HG02623 (cell line): ENCODE results near the gene GRB10.

Source experiments
- ATAC-seq: cut with Tn5 transposase; IDR thresholded peaks from one replicate; pipeline ENCODE4 v1.9.1; 2021; ENCODE audit warnings: moderate library complexity; ENCODE audit not compliant: unreplicated experiment

GRB10 gene

DNA sequence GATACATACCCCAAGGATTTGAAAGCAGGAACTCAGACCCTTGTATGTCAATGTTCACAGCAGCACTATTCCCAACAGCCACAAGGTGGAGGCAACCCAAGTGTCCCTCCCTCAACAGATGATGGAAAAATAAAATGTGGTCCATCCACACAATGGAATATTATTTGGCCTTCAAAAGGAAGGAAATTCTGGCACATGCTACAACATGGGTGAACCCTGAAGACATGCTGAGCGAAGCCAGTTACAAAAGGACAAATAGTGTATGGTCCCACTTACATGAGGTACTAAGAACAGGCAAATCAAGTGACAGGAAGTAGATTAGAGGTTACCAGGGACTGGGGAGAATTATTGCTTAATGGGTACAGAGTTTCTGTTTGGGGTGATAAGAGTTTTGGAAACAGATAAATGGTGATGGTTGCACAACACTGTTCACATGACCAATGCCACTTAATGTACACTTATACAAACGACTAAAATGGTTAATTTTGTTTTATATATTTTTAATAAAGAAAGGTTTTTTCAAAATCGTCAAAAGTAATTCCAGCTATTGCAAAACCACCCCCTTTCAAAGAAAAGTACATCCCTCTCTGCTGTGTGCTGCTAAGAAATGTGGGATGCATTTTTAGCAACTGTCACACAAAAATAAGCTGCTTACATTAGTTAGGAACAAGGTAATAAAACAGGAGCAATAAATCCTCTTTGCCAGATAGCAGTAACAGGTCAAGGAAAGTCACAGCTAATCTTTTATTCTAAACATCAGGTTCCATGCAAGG, 85.7 kb downstream of the GRB10 start:
- ATAC-seq: no peak

DNA sequence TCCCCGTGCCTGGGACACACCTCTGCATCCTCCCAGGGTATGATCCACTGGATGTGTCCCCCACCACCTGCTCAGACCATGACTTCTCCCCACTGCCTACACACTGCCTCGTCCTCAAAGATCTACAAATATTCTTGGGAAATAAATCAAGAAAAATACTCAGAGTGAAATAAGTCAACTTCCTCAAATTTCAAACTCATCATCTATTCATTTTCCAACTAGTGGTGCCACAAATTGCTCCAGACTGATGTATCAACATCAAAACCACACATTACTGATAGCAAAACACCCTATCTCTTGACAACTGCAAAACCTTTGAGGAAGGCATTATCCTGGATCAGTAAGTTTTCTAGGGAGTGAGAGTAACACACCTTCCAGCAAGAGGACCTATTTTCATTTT, 87.7 kb downstream of the GRB10 start:
- no peak for ATAC-seq

DNA sequence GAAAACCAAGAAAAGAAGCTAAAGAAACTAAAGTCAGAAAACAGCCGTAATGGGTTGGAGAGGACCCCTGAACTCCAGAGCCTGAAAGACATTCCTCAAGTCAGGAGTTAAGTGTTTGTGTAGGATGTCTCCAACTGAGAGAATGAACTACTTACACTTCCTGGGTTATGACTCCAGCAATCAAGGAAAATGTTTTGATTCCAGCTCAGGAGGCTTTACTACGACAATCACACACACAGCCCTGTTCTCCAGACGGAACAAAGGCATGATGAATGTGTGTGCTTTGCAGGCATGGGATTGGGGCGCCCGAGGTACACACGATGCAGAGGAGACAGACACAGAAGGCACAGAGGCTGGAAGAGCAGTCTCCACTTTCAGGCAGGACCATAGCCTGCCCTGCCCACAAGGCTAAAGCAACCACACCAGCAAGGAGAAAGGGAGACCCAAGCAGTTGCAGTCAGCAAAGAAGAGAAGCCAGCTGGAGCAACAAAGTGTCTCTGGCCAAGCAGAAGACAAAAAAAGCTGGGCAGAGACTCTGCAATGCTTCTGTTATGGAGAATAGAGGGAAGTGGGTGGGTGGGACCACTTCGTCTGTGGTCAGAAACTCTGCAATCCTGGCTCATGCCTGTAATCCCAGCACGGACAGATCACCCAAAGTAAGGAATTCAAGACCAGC, 89.1 kb downstream of the GRB10 start:
- ATAC-seq: no peak

- ATAC-seq: no peak
Observed at GRCh38 chr7:50690541-50691011, 92.1 kb downstream of the GRB10 start.

GRCh38 chr7:50688226-50688590, 94.5 kb downstream of the GRB10 start:
- no peak for ATAC-seq

DNA sequence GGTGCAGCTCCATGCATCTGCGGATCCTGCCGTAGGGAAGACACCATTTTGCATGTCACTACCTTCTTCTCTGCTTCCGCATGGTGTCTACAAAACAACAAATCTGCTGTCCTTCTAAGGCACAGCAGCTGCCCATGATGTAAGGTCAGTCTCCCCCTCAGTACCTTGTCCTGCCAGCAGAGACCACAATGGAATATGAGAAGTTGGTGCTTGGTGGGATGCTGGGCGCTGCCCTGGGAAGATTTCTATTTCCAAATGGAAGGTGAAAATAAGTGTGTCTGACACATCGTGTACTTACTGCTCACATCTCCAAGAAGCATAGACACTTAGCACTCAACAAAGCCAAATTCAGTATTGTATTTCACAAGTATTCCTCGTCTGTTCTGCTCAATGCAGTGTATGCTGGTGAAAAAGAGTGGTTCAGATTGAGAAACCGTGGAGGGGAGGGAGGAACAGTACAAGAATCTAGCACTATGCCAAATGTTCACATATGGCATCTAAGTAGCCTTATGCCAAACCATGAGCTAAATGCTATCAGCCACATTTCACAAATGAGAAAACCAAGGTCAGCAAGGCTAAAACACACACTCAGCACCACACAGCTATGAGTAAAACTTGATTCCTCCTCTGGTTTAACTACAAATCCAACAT, 95.0 kb downstream of the GRB10 start:
- no peak for ATAC-seq

GRCh38 chr7:50687096-50687495, 95.6 kb downstream of the GRB10 start:
- no peak for ATAC-seq

DNA sequence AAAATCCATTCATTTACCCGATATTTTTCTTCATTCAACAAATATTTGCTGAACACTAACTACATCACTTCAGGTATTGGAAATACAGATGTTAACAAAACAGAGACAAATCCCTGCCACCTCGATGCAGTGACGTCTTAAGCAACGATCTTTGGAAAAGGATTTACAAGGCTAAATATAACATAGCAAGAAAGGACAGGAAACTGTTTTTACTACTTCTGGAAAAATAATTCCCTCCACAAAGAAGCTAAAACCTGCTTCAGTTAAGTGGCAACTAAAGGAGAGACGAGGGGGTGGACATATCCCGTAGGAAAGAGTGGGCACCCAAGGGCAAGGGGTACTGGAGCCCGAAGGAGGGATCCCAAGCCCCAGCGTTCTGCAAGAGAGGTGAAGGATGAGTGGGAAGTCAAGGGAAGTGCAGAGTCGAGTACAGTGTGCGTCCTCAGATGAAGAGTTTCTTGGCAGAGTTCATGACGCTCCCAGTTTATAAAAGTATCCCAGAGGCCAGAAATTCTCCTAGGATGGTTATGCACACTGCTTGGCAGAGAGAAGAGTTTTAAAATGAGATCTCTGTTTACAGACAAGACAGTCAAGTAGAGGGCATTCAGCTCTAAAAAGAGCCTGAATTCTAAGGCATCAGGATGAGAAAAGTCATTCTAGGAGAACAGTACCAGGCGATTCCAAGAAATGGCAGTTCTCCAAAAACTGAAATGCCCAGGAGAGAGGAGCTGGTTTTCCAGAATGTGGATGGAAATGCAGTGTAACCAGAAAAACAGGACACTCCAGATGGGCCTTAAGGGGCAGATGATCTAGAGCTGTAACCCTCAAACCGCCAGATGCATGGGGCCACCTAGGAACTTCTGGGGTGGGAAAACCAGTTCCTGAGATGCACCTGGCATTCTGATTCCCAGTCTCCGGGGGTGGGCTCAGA, 97.3 kb downstream of the GRB10 start:
- ATAC-seq: no peak

GRCh38 chr7:50684713-50685075, 98.0 kb downstream of the GRB10 start:
- no peak for ATAC-seq

GRCh38 chr7:50684011-50684712, 98.5 kb downstream of the GRB10 start:
- no peak for ATAC-seq

- ATAC-seq: no peak
Observed at GRCh38 chr7:50682573-50682972, 100.1 kb downstream of the GRB10 start.

DNA sequence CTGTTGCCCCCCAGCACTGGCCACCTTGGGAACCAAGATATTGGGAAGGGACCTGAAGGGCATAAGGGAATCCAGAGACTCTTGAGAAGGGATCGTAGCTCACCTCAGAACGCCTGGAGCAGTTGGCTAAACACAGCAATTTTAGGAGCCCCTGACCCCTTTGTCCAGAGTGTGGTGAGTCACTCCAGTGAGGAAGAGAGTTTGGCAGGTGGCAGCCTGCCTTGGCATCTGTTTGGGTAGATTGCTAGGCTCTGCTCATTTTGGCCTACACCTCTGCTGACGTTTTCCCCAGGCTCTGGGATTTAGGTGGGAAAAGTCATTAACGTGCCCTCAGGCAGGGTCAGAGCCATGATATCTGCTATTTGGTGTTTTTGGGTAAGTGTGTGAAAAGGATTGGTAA, 100.6 kb downstream of the GRB10 start:
- no peak for ATAC-seq

- ATAC-seq: no peak
Observed at GRCh38 chr7:50681432-50682045, 101.2 kb downstream of the GRB10 start.

DNA sequence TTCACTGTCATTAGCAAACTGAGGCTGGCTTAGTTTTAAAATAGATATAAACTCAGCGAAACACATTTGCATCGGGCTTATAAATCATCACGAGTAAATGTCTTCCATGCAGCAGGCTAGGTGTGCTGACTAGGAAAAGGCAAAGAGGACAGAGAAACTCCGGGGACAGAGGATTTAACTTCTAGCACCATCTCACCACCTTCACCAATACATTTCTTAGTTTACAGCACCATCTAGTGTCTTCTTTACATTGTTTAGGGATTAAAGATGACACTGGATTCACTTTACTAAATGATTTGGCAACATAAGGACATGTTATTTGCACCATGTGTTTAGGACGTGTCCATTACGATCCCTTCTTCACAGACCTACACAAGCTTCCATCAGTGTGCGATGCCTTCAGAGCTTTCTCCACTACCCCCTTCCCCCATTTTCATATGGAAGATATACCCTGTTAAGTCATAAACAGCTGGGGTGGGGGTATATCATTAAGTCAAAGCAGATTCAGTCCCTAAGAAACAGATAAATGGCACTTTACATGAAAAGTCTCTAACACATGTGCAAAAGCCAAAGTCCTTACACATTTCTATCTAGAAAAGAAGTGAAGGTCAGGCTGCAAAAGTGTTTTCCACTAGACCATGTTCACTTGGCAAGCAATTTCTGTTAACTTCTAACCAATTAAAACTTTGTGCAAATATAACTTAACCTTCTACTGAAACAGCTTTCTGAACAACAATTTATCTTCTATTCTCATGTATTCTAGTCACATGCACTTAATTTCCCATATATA, 103.3 kb downstream of the GRB10 start:
- peak; percentile 74 for ATAC-seq

GRCh38 chr7:50678586-50678985, 104.1 kb downstream of the GRB10 start:
- ATAC-seq: no peak

DNA sequence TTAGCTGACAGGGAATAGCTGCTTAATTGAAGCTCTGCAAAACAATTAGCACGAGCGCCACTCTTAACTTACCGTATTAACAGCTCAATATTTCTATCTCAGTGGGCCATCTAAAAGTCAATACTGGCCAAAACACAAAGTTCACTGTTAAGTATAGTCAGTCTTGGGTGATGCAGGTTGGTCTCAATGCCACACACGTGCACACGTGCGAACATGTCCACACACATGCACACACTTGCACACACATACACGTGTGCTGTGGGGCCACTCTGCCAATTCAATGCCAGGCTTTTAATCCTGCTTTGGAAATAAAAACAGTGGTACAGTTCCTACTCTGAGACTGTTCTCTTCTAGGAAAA, 105.1 kb downstream of the GRB10 start:
- no peak for ATAC-seq

- ATAC-seq: no peak
Observed at GRCh38 chr7:50676740-50677637, 105.7 kb downstream of the GRB10 start.

DNA sequence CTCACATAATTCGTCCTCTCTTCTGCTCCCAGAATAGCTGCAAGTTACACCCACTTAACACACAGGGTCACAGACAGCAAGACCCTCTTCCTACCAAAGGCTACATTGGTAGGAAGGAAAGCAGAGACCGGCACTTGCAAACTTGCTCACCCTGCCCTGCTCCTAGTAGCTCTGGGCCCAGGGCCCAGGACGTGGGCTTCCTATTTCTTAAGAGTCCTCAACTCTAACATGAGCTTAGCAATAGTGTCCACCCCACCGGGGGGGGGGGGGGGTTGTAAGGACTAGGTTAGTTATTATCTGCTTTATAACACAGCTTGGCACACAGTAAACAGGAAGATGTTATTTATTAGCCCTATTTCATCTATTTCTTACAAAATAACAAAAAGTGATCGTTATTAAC, 106.6 kb downstream of the GRB10 start:
- ATAC-seq: no peak
